ENCODE results near the gene HSF2. TPM values are rescaled to one million over a fixed set of nuclear protein-coding genes. Genes with fewer than 3 reads are reported as not detected.

The HSF2 gene
- total RNA-seq, 1 experiment from 2014 or later = 19.8 TPM

GRCh38 chr6:122458087-122458486 lies 58.6 kb downstream of the HSF2 start:
- Histone ChIP-seq H3K4me3 (replicated peaks in 1 of 2; ENCODE audit: low read depth in 1 of 2, low read length in 2 of 2) (no peak overlapping the region), H3K9ac (ENCODE audit: low read length) (no peak overlapping the region), H3K27me3 (ENCODE audit: insufficient read depth, low read length) (no peaks in the 10 kb centered on the region), H2AFZ (ENCODE audit: low read depth, low read length, poor library complexity, severe bottlenecking) (no peak overlapping the region), H3K4me1 (ENCODE audit: control insufficient read depth in 1 of 2, insufficient read depth in 2 of 2, low read length in 2 of 2) (no peaks in the 10 kb centered on the region), H4K20me1 (ENCODE audit: insufficient read depth) (0 out of 2 replicates have a peak, but pooled peaks cover 8% of the 10 kb centered on the region), H3K9me2 (ENCODE audit: insufficient read depth) (no peaks in the 10 kb centered on the region), H3K79me2 (ENCODE audit: insufficient read depth, low read length) (peaks cover 60% of the 10 kb centered on the region), H3K36me3 (ENCODE audit: control insufficient read depth in 1 of 2, insufficient read depth in 2 of 2, low read length in 2 of 2) (peaks cover 7 to 15% of the 10 kb centered on the region in 2 experiments), H3K27ac (ENCODE audit: low read depth, low read length) (no peak overlapping the region), H3K9me3 (ENCODE audit: control insufficient read depth in 1 of 2, insufficient read depth in 1 of 2, low read depth in 1 of 2, low read length in 2 of 2) (no peaks in the 10 kb centered on the region), H3K4me2 (ENCODE audit: low read length) (no peak overlapping the region)
- BruUV-seq (replicated peaks) = no TSS peak
- no peak for TF ChIP-seq SIN3A (IDR thresholded peaks at IDR 0.05; ENCODE audit: low read depth)
- TF ChIP-seq ZFX (IDR thresholded peaks at IDR 0.05) = no peak
- no peak for TF ChIP-seq JUND (IDR thresholded peaks at IDR 0.05)
- no peak for TF ChIP-seq ELF1 (IDR thresholded peaks at IDR 0.05; ENCODE audit: borderline replicate concordance, low read depth)
- TF ChIP-seq TCF7L2 (IDR thresholded peaks at IDR 0.05; ENCODE audit: borderline replicate concordance, extremely low read depth, insufficient read depth, insufficient read length) = no peak
- no peak for TF ChIP-seq RAD21 (IDR thresholded peaks at IDR 0.05; ENCODE audit: low read depth)
- no peak for TF ChIP-seq ATF3 (IDR thresholded peaks at IDR 0.05)
- TF ChIP-seq POLR2A (IDR thresholded peaks at IDR 0.05; ENCODE audit: borderline replicate concordance, extremely low read depth, insufficient read depth, insufficient read length) = no peak
- intact Hi-C loops (cut with micrococcal nuclease) = no loop called here
- ChIA-PET POLR2A (no interaction called here), RAD21 (ENCODE audit: low non-redundant PET in 1 of 2, low total read pairs in 2 of 2, uncharacterized antibody in 2 of 2, unreplicated experiment in 2 of 2) (no interaction called here), CTCF (no interaction called here)
- DNase-seq (ENCODE audit: low read depth, low spot score) = no peak
- no peak for ATAC-seq

GRCh38 chr6:122459240-122459639 lies 59.8 kb downstream of the HSF2 start:
- Histone ChIP-seq H3K79me2 (ENCODE audit: insufficient read depth, low read length) (peaks cover 71% of the 10 kb centered on the region), H3K27ac (ENCODE audit: low read depth, low read length) (no peak overlapping the region), H3K9ac (ENCODE audit: low read length) (no peak overlapping the region), H3K36me3 (ENCODE audit: control insufficient read depth in 1 of 2, insufficient read depth in 2 of 2, low read length in 2 of 2) (peaks cover 0 to 6% of the 10 kb centered on the region in 2 experiments; a peak in 3 of 4 replicates), H3K4me1 (ENCODE audit: control insufficient read depth in 1 of 2, insufficient read depth in 2 of 2, low read length in 2 of 2) (no peaks in the 10 kb centered on the region), H3K4me3 (replicated peaks in 1 of 2; ENCODE audit: low read depth in 1 of 2, low read length in 2 of 2) (no peak overlapping the region), H3K9me2 (ENCODE audit: insufficient read depth) (no peaks in the 10 kb centered on the region), H3K27me3 (ENCODE audit: insufficient read depth, low read length) (no peaks in the 10 kb centered on the region), H4K20me1 (ENCODE audit: insufficient read depth) (0 out of 2 replicates have a peak, but pooled peaks cover 8% of the 10 kb centered on the region), H2AFZ (ENCODE audit: low read depth, low read length, poor library complexity, severe bottlenecking) (no peak overlapping the region), H3K9me3 (ENCODE audit: control insufficient read depth in 1 of 2, insufficient read depth in 1 of 2, low read depth in 1 of 2, low read length in 2 of 2) (no peaks in the 10 kb centered on the region), H3K4me2 (ENCODE audit: low read length) (no peak overlapping the region)
- ChIA-PET RAD21 (ENCODE audit: low non-redundant PET in 1 of 2, low total read pairs in 2 of 2, uncharacterized antibody in 2 of 2, unreplicated experiment in 2 of 2) (no interaction called here), POLR2A (no interaction called here), CTCF (no interaction called here)
- no TSS peak for BruUV-seq (replicated peaks)
- ATAC-seq (no peak), DNase-seq (ENCODE audit: low read depth, low spot score) (no peak)
- intact Hi-C loops (cut with micrococcal nuclease) = no loop called here
- TF ChIP-seq ATF3 (IDR thresholded peaks at IDR 0.05) = no peak
- TF ChIP-seq TCF7L2 (IDR thresholded peaks at IDR 0.05; ENCODE audit: borderline replicate concordance, extremely low read depth, insufficient read depth, insufficient read length) = no peak
- TF ChIP-seq ZBTB33 (IDR thresholded peaks at IDR 0.05; ENCODE audit: extremely low read depth, insufficient replicate concordance, low read length) = no peak
- TF ChIP-seq SIN3A (IDR thresholded peaks at IDR 0.05; ENCODE audit: low read depth) = no peak
- TF ChIP-seq CBX3 (IDR thresholded peaks at IDR 0.05; ENCODE audit: low read depth) = no peak
- TF ChIP-seq ZFX (IDR thresholded peaks at IDR 0.05) = no peak
- TF ChIP-seq CEBPB (IDR thresholded peaks at IDR 0.05; ENCODE audit: low read depth) = no peak
- TF ChIP-seq ZNF274 (IDR thresholded peaks at IDR 0.05; ENCODE audit: low read depth, low read length) = no peak
- TF ChIP-seq POLR2AphosphoS5 (IDR thresholded peaks at IDR 0.05; ENCODE audit: low read depth, low read length) = no peak
- no peak for TF ChIP-seq POLR2A (IDR thresholded peaks at IDR 0.05; ENCODE audit: borderline replicate concordance, extremely low read depth, insufficient read depth, insufficient read length)
- no peak for TF ChIP-seq JUND (IDR thresholded peaks at IDR 0.05)
- no peak for TF ChIP-seq REST (IDR thresholded peaks at IDR 0.05; ENCODE audit: low read depth)
- no peak for TF ChIP-seq EGR1 (IDR thresholded peaks at IDR 0.05; ENCODE audit: low read depth)

All from HCT116 (cell line).